Smooth muscle cell of bladder (primary cell): ENCODE results near the gene AK6. TPM values are rescaled to one million over a fixed set of nuclear protein-coding genes. Genes with fewer than 3 reads are reported as not detected.

ENCODE experiments used
- total RNA-seq: library from RNA; depleted of rRNA; stranded (reverse); fragments of >200 nt; gene quantifications from 2 replicates; pipeline ENCODE4 v1.2.3, GENCODE V29; 2014

AK6 gene
- 32.0 and 41.4 TPM in 2 replicates for total RNA-seq

DNA sequence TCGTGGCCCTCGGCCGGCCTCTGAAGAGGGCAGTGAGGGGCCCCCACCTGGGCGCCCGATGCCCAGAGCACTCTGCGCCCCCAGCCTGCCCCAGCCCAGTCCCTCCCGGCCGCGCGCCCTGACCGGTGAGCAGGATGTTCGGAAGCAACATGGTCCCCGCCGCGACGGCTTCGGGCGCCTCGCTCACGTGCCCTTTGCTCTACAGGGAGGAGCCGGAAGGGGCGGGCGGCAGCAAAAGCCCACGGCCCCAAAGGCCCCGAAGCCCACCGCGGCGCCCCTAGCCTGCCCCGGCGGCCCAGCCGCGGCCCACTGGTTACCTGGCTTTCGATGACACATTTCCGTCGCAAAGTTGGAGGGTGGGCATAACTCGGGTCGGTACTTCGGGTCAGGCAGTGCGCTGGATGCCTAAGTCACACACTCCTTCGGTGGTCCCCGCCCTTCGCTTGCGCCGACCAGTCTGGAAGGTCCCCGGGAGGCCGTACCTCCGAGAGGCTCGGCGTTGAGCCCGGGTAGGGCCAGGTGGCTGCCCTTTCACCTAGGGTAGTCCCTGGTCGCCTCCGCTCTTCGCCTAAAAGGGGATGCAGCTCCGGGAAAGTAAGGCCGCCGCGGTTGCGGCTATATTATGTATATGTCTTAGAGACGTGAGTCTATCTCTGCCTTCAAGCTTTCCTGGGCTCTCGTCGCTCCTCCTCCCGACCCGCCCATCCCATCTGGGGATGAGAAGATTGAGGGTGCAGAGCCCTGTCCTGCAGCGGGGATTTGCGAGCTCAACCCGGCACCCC lies at the start of gene AK6, which contains the start of the genes RAD17 and TAF9:
AK6 (minus strand) TSS at position 181 of the 782 bp plus-strand sequence; CDS start at position 151, 30 bp downstream.
RAD17 (plus strand) TSS at position 479 of the 782 bp plus-strand sequence. CDS start 2,391 bp downstream, outside the sequence.
TAF9 (minus strand) TSS at position 181 of the 782 bp plus-strand sequence. CDS start 3,783 bp downstream, outside the sequence.

DNA sequence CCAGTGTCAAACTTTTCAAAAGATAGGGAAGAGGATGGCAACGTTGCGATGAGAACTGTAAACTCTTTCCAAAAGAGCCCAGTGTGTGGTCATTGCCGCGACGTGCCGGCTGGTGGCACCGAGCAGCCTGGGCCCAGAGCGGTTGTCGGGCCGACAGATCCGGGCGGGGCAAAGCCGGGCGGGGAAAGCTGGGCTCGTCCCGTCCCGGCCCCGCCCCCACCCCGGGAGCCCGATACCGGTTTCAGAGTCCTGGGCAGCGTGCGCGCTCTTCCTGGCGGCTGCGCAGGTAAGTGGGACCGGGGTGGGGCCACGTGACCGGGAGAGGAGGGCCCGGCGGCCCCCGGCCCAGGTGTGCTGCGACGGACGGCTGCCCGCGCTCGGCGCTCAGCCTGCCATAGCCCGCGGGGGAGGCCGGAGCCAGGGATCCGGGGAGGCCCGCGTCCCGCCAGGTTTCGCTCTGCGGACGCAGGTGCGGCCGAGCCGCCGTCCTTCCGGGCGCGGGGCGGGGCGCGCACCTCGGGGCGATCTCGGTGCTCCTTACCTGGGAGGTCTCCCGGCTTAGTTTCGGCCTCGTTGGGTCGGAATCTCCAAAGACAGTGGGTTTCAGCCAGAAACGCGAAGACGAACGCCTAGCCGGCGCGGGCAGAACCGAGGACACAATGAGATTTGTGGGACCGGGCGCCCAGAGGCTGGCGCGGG lies 45.7 kb upstream of the AK6 start, which contains the start of gene MARVELD2:
MARVELD2 (plus strand) TSS at position 232 of the 699 bp plus-strand sequence. CDS start 4,270 bp downstream, outside the sequence.

Other genes with a start within 250 kb of the AK6 start
- gene CCNB1, start 202.4 kb downstream of the AK6 start, total RNA-seq = 22.8 and 25.7 TPM in 2 replicates
- 3.8 and 7.3 TPM in 2 replicates for gene CENPH, start 179.9 kb downstream of the AK6 start, total RNA-seq
- 57.4 and 63.0 TPM in 2 replicates for gene CDK7, start 134.6 kb downstream of the AK6 start, total RNA-seq
- 1.7 and 3.2 TPM in 2 replicates for gene CCDC125, start 36.7 kb downstream of the AK6 start, total RNA-seq
- 78.8 and 97.0 TPM in 2 replicates for gene TAF9, start within 50 bp of the AK6 start, total RNA-seq
- 14.9 and 17.0 TPM in 2 replicates for gene RAD17, start 298 bp upstream of the AK6 start, total RNA-seq
- 0.09 and 0.14 TPM in 2 replicates for gene MARVELD2, start 45.6 kb upstream of the AK6 start, total RNA-seq
- gene OCLN, start 123.3 kb upstream of the AK6 start, total RNA-seq = 0.37 and 0.43 TPM in 2 replicates
- 27.9 and 33.1 TPM in 2 replicates for gene GTF2H2C, start 190.7 kb upstream of the AK6 start, total RNA-seq